Neural cell (in vitro differentiated cells): ENCODE data around the gene FTCD. TPM values are rescaled to one million over a fixed set of nuclear protein-coding genes. Genes with fewer than 3 reads are reported as not detected.
"Not testable (repeated sequence)": the region's sequence is repeated elsewhere in the genome, so short reads cannot be mapped to it uniquely, and the experiment has no call there.

Experiments
- H2AFZ ChIP-seq: fragments of 200-600, 300-800 bp; sonication (generic), shearing (Covaris generic); 2 replicates; pipeline ENCODE4 v1.6.0; 2014; ENCODE audit warnings: low read depth, mild to moderate bottlenecking, antibody characterized with exemption, low read length, moderate library complexity
- H3F3A ChIP-seq: fragments of 200-600 bp; shearing (Covaris generic); 2 replicates; pipeline ENCODE4 v1.6.1; 2016; ENCODE audit warnings: mild to moderate bottlenecking, moderate library complexity, mixed read lengths, antibody characterized with exemption, low read length; ENCODE audit not compliant: insufficient read depth, poor library complexity, severe bottlenecking
- H3K27ac ChIP-seq: fragments of 200-600, 300-800 bp; sonication (generic), shearing (Covaris generic); 2 replicates; pipeline ENCODE4 v1.5.1; 2014; ENCODE audit warnings: mild to moderate bottlenecking, low read length, moderate library complexity
- H3K27me3 ChIP-seq: fragments of 300-800, 200-600 bp; sonication (generic), shearing (Covaris generic); 2 replicates; pipeline ENCODE4 v1.6.0; 2014; ENCODE audit warnings: mild to moderate bottlenecking, low read depth, low read length, moderate library complexity; ENCODE audit not compliant: insufficient read depth
- H3K36me3 ChIP-seq: fragments of 300-800, 200-600 bp; sonication (generic), shearing (Covaris generic); 2 replicates; pipeline ENCODE4 v1.5.1; 2014; ENCODE audit warnings: mild to moderate bottlenecking, antibody characterized with exemption, low read length, moderate library complexity; ENCODE audit not compliant: insufficient read depth
- H3K4me2 ChIP-seq: fragments of 300-800, 200-600 bp; sonication (generic), shearing (Covaris generic); 2 replicates; pipeline ENCODE4 v1.6.0; 2014; ENCODE audit warnings: mild to moderate bottlenecking, low read length
- H3K4me3 ChIP-seq: fragments of 300-800, 200-600 bp; sonication (generic), shearing (Covaris generic); 2 replicates; pipeline ENCODE4 v1.5.1; 2014; ENCODE audit warnings: mild to moderate bottlenecking, low read length, moderate library complexity
- H3K79me2 ChIP-seq: fragments of 200-600 bp; shearing (Covaris generic); replicated peaks from 2 replicates; pipeline ENCODE4 v1.6.0; 2014; ENCODE audit warnings: mild to moderate bottlenecking, low read length, moderate library complexity; ENCODE audit not compliant: insufficient read depth
- H3K9ac ChIP-seq: fragments of 300-800, 200-600 bp; sonication (generic), shearing (Covaris generic); 2 replicates; pipeline ENCODE4 v1.6.1; 2016; ENCODE audit warnings: mild to moderate bottlenecking, low read length, mixed read lengths
- H3K9me2 ChIP-seq: fragments of 200-600 bp; shearing (Covaris generic); 2 replicates; pipeline ENCODE4 v1.6.1; 2016; ENCODE audit warnings: mild to moderate bottlenecking, low read length, mixed read lengths; ENCODE audit not compliant: insufficient read depth
- H3K9me3 ChIP-seq: fragments of 200-600, 300-800 bp; sonication (generic), shearing (Covaris generic); 2 replicates; pipeline ENCODE4 v1.6.1; 2016; ENCODE audit warnings: mild to moderate bottlenecking, mixed run types, low read length, moderate library complexity, mixed read lengths
- H4K20me1 ChIP-seq: fragments of 200-600 bp; shearing (Covaris generic); 2 replicates; pipeline ENCODE4 v1.6.1; 2016; ENCODE audit warnings: mild to moderate bottlenecking, mixed run types; ENCODE audit not compliant: insufficient read depth
- EP300 ChIP-seq: fragments of 450-650 bp; conservative IDR thresholded peaks from 2 replicates; pipeline ENCODE4 v1.6.1; 2014; ENCODE audit warnings: antibody characterized with exemption, mild to moderate bottlenecking, moderate library complexity; ENCODE audit not compliant: poor library complexity, severe bottlenecking
- EZH2 ChIP-seq: fragments of 200-600, 300-800 bp; shearing (Covaris generic), sonication (generic); IDR thresholded peaks from 2 replicates; pipeline ENCODE4 v1.6.1; 2014; ENCODE audit warnings: antibody characterized with exemption, low read length, borderline replicate concordance, mild to moderate bottlenecking; ENCODE audit not compliant: insufficient read depth, poor library complexity, severe bottlenecking
- MXI1 ChIP-seq: fragments of 450-650 bp; conservative IDR thresholded peaks from 2 replicates; pipeline ENCODE4 v1.6.1; 2014; ENCODE audit warnings: antibody characterized with exemption, mild to moderate bottlenecking; ENCODE audit not compliant: poor library complexity, severe bottlenecking
- POLR2AphosphoS5 ChIP-seq: IDR thresholded peaks from 2 replicates; pipeline ENCODE4 v1.6.1; 2012
- RAD21 ChIP-seq: fragments of 450-650 bp; conservative IDR thresholded peaks from 2 replicates; pipeline ENCODE4 v1.6.1; 2014; ENCODE audit warnings: antibody characterized with exemption, mild to moderate bottlenecking, moderate library complexity
- SMC3 ChIP-seq: fragments of 450-650 bp; conservative IDR thresholded peaks from 2 replicates; pipeline ENCODE4 v1.6.1; 2014; ENCODE audit warnings: antibody characterized with exemption, mild to moderate bottlenecking, moderate library complexity; ENCODE audit not compliant: poor library complexity
- TAF1 ChIP-seq: IDR thresholded peaks from 2 replicates; pipeline ENCODE4 v1.6.1; 2012; ENCODE audit warnings: low read depth
- polyA plus RNA-seq: library from polyadenylated mRNA; depleted of rRNA; stranded (reverse); fragments of >200 nt; gene quantifications from 2 replicates; pipeline ENCODE4 v1.2.3, GENCODE V29; 2014
- TF ChIP-seq, protein P1 (sequence below): fragments of 450-650 bp; IDR thresholded peaks from 2 replicates; pipeline ENCODE4 v1.5.1; 2014; ENCODE audit warnings: antibody characterized with exemption, mild to moderate bottlenecking, moderate library complexity; ENCODE audit not compliant: poor library complexity, severe bottlenecking
- TF ChIP-seq, protein P2 (sequence below): IDR thresholded peaks from 2 replicates; pipeline ENCODE4 v1.6.1; 2012; ENCODE audit warnings: borderline replicate concordance

The FTCD gene
- polyA plus RNA-seq, 1 donor from 2014 or later = 2.0 TPM

DNA sequence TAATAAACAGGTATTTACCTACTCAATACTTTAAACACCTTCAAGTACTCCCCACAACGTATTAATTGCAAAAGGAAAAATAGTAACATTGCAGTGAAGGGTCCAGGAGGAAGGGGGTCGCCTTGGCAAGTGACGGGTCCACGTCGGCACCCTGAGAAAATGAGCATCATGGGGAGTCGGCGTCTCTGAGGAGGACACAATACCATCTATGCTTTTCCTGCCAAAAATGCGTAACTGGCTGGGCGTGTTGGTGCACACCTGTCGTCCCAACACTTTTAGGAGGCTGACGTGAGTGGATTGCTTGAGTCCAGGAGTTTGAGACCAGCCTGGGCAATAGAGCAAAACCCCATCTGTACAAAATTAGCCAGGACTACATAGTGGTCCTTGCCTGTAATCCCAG, 7.3 kb downstream of the FTCD start:
- Histone ChIP-seq H3K27me3 (no peaks in the 10 kb centered on the region), H4K20me1 (no peaks in the 10 kb centered on the region), H2AFZ (no peak overlapping the region), H3K27ac (no peak overlapping the region), H3K9ac (no peak overlapping the region), H3K4me2 (no peak overlapping the region), H3F3A (no peaks in the 10 kb centered on the region), H3K36me3 (no peaks in the 10 kb centered on the region), H3K9me3 (no peaks in the 10 kb centered on the region), H3K79me2 (no peaks in the 10 kb centered on the region), H3K9me2 (no peaks in the 10 kb centered on the region), H3K4me3 (no peak overlapping the region)
- TF ChIP-seq POLR2AphosphoS5 (no peak), RAD21 (no peak), TAF1 (no peak), EZH2 (no peak), MXI1 (no peak), EP300 (no peak)
- TF ChIP-seq, protein P1, sequence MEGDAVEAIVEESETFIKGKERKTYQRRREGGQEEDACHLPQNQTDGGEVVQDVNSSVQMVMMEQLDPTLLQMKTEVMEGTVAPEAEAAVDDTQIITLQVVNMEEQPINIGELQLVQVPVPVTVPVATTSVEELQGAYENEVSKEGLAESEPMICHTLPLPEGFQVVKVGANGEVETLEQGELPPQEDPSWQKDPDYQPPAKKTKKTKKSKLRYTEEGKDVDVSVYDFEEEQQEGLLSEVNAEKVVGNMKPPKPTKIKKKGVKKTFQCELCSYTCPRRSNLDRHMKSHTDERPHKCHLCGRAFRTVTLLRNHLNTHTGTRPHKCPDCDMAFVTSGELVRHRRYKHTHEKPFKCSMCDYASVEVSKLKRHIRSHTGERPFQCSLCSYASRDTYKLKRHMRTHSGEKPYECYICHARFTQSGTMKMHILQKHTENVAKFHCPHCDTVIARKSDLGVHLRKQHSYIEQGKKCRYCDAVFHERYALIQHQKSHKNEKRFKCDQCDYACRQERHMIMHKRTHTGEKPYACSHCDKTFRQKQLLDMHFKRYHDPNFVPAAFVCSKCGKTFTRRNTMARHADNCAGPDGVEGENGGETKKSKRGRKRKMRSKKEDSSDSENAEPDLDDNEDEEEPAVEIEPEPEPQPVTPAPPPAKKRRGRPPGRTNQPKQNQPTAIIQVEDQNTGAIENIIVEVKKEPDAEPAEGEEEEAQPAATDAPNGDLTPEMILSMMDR = no peak
- TF ChIP-seq, protein P2, sequence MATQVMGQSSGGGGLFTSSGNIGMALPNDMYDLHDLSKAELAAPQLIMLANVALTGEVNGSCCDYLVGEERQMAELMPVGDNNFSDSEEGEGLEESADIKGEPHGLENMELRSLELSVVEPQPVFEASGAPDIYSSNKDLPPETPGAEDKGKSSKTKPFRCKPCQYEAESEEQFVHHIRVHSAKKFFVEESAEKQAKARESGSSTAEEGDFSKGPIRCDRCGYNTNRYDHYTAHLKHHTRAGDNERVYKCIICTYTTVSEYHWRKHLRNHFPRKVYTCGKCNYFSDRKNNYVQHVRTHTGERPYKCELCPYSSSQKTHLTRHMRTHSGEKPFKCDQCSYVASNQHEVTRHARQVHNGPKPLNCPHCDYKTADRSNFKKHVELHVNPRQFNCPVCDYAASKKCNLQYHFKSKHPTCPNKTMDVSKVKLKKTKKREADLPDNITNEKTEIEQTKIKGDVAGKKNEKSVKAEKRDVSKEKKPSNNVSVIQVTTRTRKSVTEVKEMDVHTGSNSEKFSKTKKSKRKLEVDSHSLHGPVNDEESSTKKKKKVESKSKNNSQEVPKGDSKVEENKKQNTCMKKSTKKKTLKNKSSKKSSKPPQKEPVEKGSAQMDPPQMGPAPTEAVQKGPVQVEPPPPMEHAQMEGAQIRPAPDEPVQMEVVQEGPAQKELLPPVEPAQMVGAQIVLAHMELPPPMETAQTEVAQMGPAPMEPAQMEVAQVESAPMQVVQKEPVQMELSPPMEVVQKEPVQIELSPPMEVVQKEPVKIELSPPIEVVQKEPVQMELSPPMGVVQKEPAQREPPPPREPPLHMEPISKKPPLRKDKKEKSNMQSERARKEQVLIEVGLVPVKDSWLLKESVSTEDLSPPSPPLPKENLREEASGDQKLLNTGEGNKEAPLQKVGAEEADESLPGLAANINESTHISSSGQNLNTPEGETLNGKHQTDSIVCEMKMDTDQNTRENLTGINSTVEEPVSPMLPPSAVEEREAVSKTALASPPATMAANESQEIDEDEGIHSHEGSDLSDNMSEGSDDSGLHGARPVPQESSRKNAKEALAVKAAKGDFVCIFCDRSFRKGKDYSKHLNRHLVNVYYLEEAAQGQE = no peak

DNA sequence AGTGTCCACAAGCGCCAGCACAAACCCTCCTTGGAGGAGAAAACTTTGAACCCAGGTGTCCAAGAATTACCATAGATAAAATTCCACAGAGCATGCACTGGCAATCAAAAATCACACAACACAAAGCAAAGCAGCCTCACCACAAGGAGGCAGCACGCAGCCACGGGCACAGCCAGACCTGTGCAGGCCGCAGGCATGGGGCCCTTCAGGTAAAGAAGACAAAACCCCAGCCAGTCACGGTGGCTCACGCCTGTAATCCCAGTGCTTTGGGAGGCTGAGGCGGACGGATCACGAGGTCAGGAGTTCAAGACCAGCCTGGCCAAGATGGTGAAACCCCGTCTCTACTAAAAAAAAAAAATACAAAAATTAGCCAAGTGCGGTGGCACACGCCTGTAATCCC, 8.0 kb downstream of the FTCD start:
- H3K4me2 ChIP-seq, H4K20me1 ChIP-seq, H3K79me2 ChIP-seq, H3K4me3 ChIP-seq, H3K9ac ChIP-seq, H3F3A ChIP-seq, H3K9me3 ChIP-seq, H3K9me2 ChIP-seq, H3K27me3 ChIP-seq, H2AFZ ChIP-seq, H3K36me3 ChIP-seq, H3K27ac ChIP-seq: not testable (repeated sequence)

DNA sequence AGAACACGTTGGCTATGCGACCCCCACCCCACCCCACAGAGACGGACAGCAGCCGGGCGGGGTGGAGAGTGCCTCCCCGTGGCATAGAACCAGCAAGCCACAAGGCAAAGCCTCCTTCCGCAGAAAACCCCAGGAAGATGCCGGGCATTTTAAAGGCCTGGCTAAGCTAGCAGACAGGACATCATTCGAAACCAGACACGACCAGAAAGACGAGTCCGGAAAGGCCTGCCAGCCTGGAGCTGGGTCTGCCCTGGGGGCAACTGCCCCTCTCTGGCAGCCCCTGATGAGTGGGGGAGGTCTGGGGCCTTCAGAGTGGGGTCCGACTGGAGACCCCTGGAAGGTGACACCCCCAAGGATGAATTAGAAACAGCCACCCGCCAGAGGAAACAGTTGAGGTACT, 8.5 kb downstream of the FTCD start:
- no peak overlapping the region for H3K9ac ChIP-seq
- H3K36me3 ChIP-seq = no peaks in the 10 kb centered on the region
- no peak for TF ChIP-seq RAD21
- no peak for TF ChIP-seq TAF1
- TF ChIP-seq, protein P1 = no peak
- TF ChIP-seq EP300 = no peak
- no peak for TF ChIP-seq SMC3
- TF ChIP-seq, protein P2 = no peak
- no peak for TF ChIP-seq EZH2
- no peak for TF ChIP-seq POLR2AphosphoS5
- no peak for TF ChIP-seq MXI1
- no peaks in the 10 kb centered on the region for H3K9me3 ChIP-seq
- no peaks in the 10 kb centered on the region for H3K79me2 ChIP-seq
- no peak overlapping the region for H3K27ac ChIP-seq
- no peak overlapping the region for H3K4me2 ChIP-seq
- H3F3A ChIP-seq = no peaks in the 10 kb centered on the region
- H2AFZ ChIP-seq = no peak overlapping the region
- peaks cover 6% of the 10 kb centered on the region for H3K27me3 ChIP-seq
- no peak overlapping the region for H3K4me3 ChIP-seq
- no peaks in the 10 kb centered on the region for H3K9me2 ChIP-seq
- H4K20me1 ChIP-seq = no peaks in the 10 kb centered on the region
